IPS DF 6.9 (cell line): ENCODE data around the gene PRDX6.

Experiments
- DNase-seq: peaks from one replicate; pipeline ENCODE4 v3.0.0-alpha.2; 2013; ENCODE audit warnings: low read depth, low spot score
- H3K27ac ChIP-seq: one replicate; pipeline ENCODE4 v1.5.1; 2013; ENCODE audit warnings: low read length, control low read depth
- H3K27me3 ChIP-seq: 2 replicates; pipeline ENCODE4 v1.6.1; 2013; ENCODE audit warnings: mild to moderate bottlenecking, low read length; ENCODE audit not compliant: control insufficient read depth, insufficient read depth
- H3K36me3 ChIP-seq: 2 replicates; pipeline ENCODE4 v1.6.1; 2013; ENCODE audit warnings: low read length; ENCODE audit not compliant: control insufficient read depth, insufficient read depth
- H3K4me1 ChIP-seq: 2 replicates; pipeline ENCODE4 v1.6.1; 2013; ENCODE audit warnings: low read length; ENCODE audit not compliant: control insufficient read depth, insufficient read depth
- H3K4me3 ChIP-seq: 2 replicates; pipeline ENCODE4 v1.5.1; 2013; ENCODE audit warnings: mild to moderate bottlenecking, low read length
- H3K9me3 ChIP-seq: 2 replicates; pipeline ENCODE4 v1.6.1; 2013; ENCODE audit warnings: low read length, inconsistent platforms; ENCODE audit not compliant: control insufficient read depth, insufficient read depth
- WGBS: extraction: QIAGEN DNeasy Blood & Tissue Kit; methylation state at CpG from one replicate; pipeline ENCODE4 v1.1.7; 2013; ENCODE audit warnings: mixed read lengths, missing lambda C conversion rate; ENCODE audit not compliant: insufficient read length, insufficient coverage; 5-methylcytosine and 5-hydroxymethylcytosine counted together

The PRDX6 gene

GRCh38 chr1:173496757-173497320 is 19.7 kb downstream of the PRDX6 start:
- Histone ChIP-seq H3K9me3 (peaks cover 3% of the 10 kb centered on the region), H3K4me3 (no peak overlapping the region), H3K4me1 (no peaks in the 10 kb centered on the region), H3K27me3 (no peaks in the 10 kb centered on the region), H3K27ac (no peak overlapping the region), H3K36me3 (no peaks in the 10 kb centered on the region)
- WGBS, result no CpG with 5 or more reads among the region's 2 CpGs
- DNase-seq, result no peak

GRCh38 chr1:173499729-173500128 is 22.6 kb downstream of the PRDX6 start:
- WGBS, result no CpG with 5 or more reads among the region's 4 CpGs

GRCh38 chr1:173502104-173502503 is 25.0 kb downstream of the PRDX6 start:
- no CpG with 5 or more reads among the region's 1 CpG for WGBS
- H3K36me3 ChIP-seq, result no peaks in the 10 kb centered on the region
- H3K4me3 ChIP-seq, result no peak overlapping the region
- H3K9me3 ChIP-seq, result no peaks in the 10 kb centered on the region; the same call in 1 of the 2 replicates
- DNase-seq, result no peak
- H3K27ac ChIP-seq, result no peak overlapping the region
- no peaks in the 10 kb centered on the region for H3K27me3 ChIP-seq
- peaks cover 2% of the 10 kb centered on the region; the same call in 1 of the 2 replicates for H3K4me1 ChIP-seq

More at GRCh38 chr1:173499729-173500128, 22.6 kb downstream of the PRDX6 start:
- H3K9me3 ChIP-seq, result peaks cover 1% of the 10 kb centered on the region; the same call in 1 of the 2 replicates
- no peak overlapping the region for H3K4me3 ChIP-seq
- no peaks in the 10 kb centered on the region for H3K36me3 ChIP-seq
- H3K27ac ChIP-seq, result no peak overlapping the region
- no peaks in the 10 kb centered on the region for H3K27me3 ChIP-seq
- DNase-seq, result no peak
- no peaks in the 10 kb centered on the region for H3K4me1 ChIP-seq

GRCh38 chr1:173503391-173503790 is 26.3 kb downstream of the PRDX6 start:
- Histone ChIP-seq H3K4me1 (peaks cover 4% of the 10 kb centered on the region; the same call in 1 of the 2 replicates), H3K4me3 (no peak overlapping the region), H3K36me3 (no peaks in the 10 kb centered on the region), H3K27me3 (no peaks in the 10 kb centered on the region), H3K9me3 (no peaks in the 10 kb centered on the region), H3K27ac (no peak overlapping the region)
- no CpG with 5 or more reads among the region's 4 CpGs for WGBS
- no peak for DNase-seq

- no peak overlapping the region for H3K4me3 ChIP-seq
- H3K36me3 ChIP-seq, result no peaks in the 10 kb centered on the region
- H3K9me3 ChIP-seq, result no peaks in the 10 kb centered on the region
- H3K27ac ChIP-seq, result no peak overlapping the region
- WGBS, result no CpG with 5 or more reads among the region's 4 CpGs
- H3K27me3 ChIP-seq, result no peaks in the 10 kb centered on the region
- DNase-seq, result no peak
- H3K4me1 ChIP-seq, result peaks cover 4% of the 10 kb centered on the region; the same call in 1 of the 2 replicates
These were observed 27.1 kb downstream of the PRDX6 start for GRCh38 chr1:173504268-173504667.

GRCh38 chr1:173505391-173505790 is 28.3 kb downstream of the PRDX6 start:
- no peak for DNase-seq
- Histone ChIP-seq H3K27ac (no peak overlapping the region), H3K4me1 (peaks cover 4% of the 10 kb centered on the region; the same call in 1 of the 2 replicates)

GRCh38 chr1:173506437-173506836 is 29.3 kb downstream of the PRDX6 start:
- no CpG with 5 or more reads among the region's 6 CpGs for WGBS

More at GRCh38 chr1:173505391-173505790, 28.3 kb downstream of the PRDX6 start:
- H3K27me3 ChIP-seq, result no peaks in the 10 kb centered on the region
- H3K9me3 ChIP-seq, result no peaks in the 10 kb centered on the region
- no peak overlapping the region for H3K4me3 ChIP-seq
- H3K36me3 ChIP-seq, result no peaks in the 10 kb centered on the region

GRCh38 chr1:173507205-173507846 is 30.2 kb downstream of the PRDX6 start:
- no peak overlapping the region for H3K27ac ChIP-seq
- peaks cover 4% of the 10 kb centered on the region; the same call in 1 of the 2 replicates for H3K4me1 ChIP-seq
- DNase-seq, result no peak
- no peaks in the 10 kb centered on the region for H3K27me3 ChIP-seq
- no peaks in the 10 kb centered on the region for H3K9me3 ChIP-seq
- no peaks in the 10 kb centered on the region for H3K36me3 ChIP-seq
- no CpG with 5 or more reads among the region's 3 CpGs for WGBS
- no peak overlapping the region for H3K4me3 ChIP-seq

More at GRCh38 chr1:173506437-173506836, 29.3 kb downstream of the PRDX6 start:
- no peak overlapping the region for H3K27ac ChIP-seq
- peaks cover 4% of the 10 kb centered on the region; the same call in 1 of the 2 replicates for H3K4me1 ChIP-seq
- DNase-seq, result no peak
- H3K9me3 ChIP-seq, result no peaks in the 10 kb centered on the region
- H3K4me3 ChIP-seq, result no peak overlapping the region
- H3K36me3 ChIP-seq, result no peaks in the 10 kb centered on the region
- no peaks in the 10 kb centered on the region for H3K27me3 ChIP-seq

GRCh38 chr1:173507847-173508209 is 30.7 kb downstream of the PRDX6 start:
- Histone ChIP-seq H3K27me3 (no peaks in the 10 kb centered on the region), H3K9me3 (no peaks in the 10 kb centered on the region), H3K4me3 (no peak overlapping the region), H3K36me3 (no peaks in the 10 kb centered on the region), H3K4me1 (peaks cover 4% of the 10 kb centered on the region; the same call in 1 of the 2 replicates), H3K27ac (no peak overlapping the region)
- no peak for DNase-seq
- no CpG with 5 or more reads among the region's 3 CpGs for WGBS

- Histone ChIP-seq H3K27ac (no peak overlapping the region), H3K4me1 (peaks cover 4% of the 10 kb centered on the region; the same call in 1 of the 2 replicates), H3K4me3 (no peak overlapping the region), H3K27me3 (no peaks in the 10 kb centered on the region), H3K36me3 (no peaks in the 10 kb centered on the region), H3K9me3 (no peaks in the 10 kb centered on the region)
- DNase-seq, result no peak
- no CpG with 5 or more reads among the region's 2 CpGs for WGBS
These were observed 31.4 kb downstream of the PRDX6 start for GRCh38 chr1:173508541-173508940.
